ENCODE data around the gene DCUN1D5.
"Not testable (repeated sequence)": the region's sequence is repeated elsewhere in the genome, so short reads cannot be mapped to it uniquely, and the experiment has no call there.

Gene DCUN1D5

DNA sequence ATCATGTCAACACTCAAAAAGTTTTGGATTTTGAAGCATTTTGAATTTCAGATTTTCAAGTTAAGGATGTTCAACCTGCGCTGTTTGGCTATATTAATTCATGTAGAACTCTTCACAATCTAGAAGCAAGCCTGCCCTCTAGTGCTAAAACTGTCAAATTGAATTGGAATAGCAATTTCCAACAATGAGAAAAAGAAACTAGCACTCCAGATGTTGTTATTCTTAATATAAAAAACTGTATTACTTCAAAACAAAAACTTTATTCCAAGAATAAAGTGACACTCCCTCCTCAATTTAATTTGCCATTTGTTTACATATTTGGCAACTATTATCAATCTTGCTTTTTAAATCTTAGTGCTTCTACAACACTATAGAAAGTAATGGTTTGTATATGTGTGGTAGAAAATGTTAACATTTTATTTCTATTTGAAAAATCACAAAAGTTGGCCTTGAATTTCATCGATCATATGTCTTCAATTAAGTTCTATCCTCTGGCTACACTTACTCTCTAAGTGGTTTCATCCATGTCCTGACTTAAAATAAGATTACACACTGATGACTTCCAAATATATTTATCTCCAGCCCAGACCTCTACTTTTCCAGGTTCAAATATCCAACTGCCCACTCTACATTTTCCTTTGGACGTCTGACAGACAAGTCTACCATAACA lies 36.6 kb downstream of the DCUN1D5 start:
- DNase-seq (ENCODE audit: low spot score): peak; percentile 51

DNA sequence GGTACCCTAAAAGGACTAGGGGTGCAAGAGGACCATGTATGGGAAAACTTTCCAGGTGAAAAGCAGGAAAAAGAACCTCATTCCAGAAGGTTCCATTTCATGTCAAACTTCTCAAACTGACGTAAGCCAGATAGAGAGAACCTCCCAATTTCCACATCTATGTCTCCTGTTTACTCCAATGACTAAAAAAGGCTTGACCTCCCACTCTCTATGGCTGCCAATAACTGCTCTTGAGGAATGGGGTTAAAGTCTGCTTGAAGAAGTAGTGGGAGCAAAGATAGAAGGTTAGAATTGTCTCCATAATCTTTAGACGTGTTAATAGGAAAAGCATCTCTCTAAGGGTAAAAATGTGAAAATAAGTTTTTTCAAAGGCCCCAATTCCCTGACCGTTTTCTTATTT lies 38.0 kb downstream of the DCUN1D5 start:
- DNase-seq (ENCODE audit: low spot score): no peak

DNA sequence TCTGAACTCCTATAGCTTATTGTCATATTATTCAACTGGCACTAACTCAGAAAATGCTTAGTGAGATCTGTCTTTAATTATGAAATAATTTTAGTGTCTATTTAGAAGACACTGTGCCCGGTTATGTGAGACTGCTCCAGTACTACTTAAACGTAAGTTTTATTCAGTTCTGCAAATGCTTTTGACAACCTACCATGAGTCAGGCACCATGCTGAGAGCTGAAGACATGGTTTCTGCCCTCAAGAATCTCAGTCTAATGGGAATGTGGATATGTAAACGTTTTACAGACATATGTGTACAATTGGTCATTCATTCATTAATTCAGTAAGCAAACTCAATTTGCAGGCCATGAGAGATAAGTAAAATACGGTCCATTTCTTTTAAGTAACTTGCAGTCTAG lies 40.0 kb downstream of the DCUN1D5 start:
- DNase-seq (ENCODE audit: low spot score): no peak

DNA sequence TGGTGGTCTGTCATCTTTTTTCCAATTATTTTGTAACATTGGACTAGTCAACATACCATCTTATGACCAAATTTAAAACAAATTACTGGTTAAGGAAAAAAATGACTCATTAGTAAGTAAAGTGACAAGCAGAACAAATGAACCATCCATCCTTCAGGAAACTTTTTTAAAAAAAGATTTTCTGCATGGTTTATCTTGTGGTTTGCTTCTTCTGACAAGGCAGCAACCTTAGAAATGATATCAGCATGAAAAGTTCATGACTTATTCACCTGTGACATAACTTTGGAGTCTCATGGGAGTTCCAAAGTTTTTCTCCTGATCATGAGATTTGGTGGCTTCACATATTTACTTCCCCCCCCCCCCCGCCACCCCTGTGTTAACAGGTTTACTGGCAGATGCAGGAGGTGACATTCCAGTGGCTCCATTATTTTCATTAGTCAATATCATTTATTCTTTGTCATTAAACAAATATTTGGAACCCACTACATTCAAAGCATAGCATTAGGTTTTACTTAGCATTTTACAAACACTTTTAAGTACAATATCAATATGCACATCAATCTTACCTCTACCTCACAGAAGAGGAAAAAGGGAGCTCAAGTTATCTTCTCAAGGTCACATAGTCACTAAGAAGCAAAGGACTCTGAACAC lies 40.7 kb downstream of the DCUN1D5 start:
- no peak for DNase-seq (ENCODE audit: low spot score)

DNA sequence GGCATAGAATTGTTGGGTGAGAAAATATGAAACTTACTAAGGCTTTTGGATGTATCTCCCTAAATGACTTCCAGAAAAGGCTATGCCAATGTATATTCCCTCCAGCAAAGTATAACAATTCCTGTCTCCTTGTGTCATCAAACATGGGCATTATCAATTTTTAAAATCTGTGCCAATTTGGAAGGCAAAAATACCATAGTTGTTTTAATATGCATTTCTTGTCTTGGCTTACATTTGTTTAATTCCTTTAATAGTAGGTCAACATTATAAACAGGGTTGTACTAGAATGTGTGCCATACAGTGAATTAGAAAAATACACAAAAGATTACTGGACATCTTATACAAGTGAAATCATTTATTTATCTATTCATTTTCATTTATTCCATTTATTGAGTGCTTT lies 41.6 kb downstream of the DCUN1D5 start:
- DNase-seq (ENCODE audit: low spot score): no peak

DNA sequence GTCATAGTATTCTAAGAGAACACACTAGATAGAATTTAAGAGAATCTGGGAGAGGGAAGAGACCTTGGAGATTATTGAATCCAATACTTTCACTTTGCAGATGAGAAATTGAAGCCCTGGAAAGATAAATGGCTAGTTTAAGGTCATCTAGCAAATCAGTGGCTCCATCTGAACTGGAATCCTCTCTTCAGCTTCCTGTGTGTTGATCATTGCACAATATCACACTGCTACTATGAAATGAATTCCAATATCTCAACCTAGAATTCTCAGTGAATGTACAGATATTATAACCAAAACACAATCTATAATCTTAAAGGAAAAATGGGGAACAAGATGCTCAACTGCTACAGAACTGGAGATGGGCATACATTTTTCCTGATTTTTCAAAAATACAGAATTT lies 44.1 kb downstream of the DCUN1D5 start:
- peak; percentile 21 for DNase-seq (ENCODE audit: low spot score)

DNA sequence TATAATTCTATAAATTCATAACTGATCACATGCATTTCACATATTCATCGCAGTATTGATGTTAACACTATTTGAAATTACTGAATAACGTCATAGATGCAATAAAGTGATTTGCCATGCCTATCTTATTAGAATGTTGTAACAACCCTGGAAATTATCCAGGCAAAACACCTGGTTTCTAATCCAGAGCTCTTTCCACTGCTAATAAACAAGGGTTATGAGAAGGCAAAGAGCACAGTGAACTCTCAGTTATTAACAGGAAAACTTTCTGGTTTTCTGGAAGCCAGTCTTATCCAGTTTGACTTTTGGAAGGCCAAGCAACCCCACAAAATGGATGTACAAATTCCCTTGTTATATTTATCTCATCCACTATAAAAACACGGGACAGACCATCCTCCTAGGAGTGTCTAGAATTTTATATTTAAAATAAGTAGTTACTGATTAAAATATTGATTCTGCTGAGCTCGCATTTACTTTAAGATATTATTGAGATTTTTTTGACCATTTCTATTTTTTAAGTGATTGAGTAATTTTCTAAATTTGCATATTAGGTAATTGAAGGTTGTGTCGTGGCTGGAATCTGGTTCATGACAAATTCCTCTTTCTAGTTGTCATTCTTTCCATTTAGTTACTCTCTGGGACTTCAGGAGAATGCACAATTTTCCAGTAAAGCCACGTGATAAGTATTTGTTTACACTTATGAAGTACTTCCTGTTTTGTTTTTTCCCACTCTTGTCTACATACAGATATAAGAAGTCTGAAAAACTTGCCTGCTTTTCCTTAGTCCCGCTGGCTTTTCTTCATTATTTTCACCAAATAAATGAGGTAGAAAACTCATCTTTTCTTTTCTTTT lies 47.9 kb downstream of the DCUN1D5 start:
- DNase-seq (ENCODE audit: low spot score): no peak

DNA sequence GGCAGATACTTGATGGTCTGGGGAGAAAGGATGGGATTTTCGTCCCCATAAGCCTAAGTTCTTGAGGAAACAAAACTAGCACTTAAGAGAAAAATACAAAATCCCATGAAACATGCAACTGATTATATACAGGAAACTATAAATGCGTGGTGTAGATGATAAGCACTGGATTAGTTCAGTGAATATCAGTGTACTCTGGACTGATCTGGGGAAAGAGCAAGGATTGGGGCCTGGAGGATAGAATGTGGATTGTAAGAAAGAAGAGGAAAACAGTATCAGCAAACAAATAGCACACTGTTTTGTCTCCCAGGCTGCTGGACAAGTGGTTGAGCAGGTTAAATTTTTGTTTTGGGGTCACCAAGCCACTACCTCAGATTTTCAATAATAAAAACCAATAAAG lies 49.8 kb downstream of the DCUN1D5 start:
- DNase-seq (ENCODE audit: low spot score): no peak

DNA sequence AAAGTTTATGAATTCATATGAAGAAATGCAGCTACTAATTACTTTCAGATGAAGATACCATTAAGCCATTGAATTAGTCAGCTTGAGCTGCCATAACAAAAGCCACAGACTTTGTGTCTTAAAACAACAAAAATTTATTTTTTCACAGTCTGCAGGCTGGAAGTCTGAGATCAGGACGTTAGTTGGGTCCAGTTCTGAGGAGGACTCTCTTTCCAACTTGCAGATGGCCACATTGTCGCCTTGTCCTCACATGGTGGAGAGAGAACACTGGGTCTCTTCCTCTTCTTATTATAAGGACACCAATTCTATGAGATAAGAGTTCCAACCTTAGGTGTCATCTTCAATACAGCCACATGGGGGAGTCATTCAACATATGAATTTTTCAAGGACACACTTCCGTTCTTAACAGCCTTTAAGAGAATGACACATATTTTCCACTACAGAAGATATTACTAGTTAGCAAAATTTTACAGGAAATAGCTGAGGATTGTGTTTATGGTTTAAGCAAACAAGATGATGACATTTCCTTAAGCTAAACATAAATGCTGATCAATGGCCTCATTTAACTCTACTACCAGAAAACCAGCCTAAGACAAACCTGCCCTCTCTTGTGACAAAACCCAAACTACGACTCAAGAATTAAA lies 56.0 kb downstream of the DCUN1D5 start:
- DNase-seq (ENCODE audit: low spot score): peak; percentile 57

DNA sequence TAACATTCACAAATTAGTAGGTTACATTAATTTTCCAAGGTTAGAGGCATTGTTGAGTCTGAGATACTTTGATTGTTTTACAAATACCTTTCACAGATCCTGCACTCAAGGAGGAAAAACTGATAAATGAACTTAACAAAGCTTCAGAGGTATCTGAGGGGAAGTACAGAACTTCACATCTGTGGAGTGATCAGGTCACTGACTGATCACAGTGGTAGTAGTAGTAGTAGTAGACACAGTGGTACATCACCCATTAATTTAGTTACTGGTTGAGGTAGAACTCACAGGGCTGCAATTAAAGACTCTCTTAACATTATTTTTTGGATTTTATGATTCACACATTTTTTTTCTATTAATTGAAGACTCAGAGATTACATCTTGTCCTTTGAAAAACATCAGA lies 56.7 kb downstream of the DCUN1D5 start:
- DNase-seq (ENCODE audit: low spot score): no peak

DNA sequence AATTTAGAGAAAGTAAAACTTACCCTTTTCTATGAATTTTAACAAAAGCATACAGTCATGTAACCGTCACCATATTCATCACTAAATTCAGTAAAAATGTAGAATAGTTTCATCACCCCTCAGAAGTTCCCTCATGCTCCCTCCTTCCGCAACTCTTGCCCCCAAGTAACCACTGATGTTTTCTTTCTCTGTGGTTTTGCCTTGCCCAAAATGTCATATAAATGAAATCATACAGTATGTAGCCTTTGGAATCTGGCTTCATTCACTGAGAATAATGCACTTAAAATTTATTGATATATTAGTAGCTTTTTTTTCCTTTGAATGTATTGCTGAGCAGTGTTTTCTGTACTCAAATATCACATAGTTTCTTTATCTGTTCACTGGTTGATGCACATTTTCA lies 60.1 kb downstream of the DCUN1D5 start:
- DNase-seq (ENCODE audit: low spot score): peak; percentile 36

DNA sequence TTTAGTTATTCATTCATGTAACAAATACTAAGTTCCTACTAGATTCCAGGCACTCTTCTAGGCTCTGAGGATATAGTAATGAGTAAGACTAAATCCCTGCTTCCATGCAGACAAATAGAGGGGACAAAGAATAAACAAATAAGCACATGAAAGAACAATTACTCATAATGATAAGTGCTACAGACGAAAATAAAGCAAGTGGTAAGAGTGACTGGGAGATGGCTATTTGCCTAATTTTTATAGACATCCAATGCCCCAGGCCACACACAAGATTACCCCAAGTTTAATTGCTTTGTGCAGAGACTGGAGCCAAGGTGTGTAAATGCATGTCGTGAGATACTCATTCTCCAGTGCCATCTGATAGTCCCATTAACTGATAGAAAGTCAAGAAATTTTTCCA lies 62.6 kb downstream of the DCUN1D5 start:
- no peak for DNase-seq (ENCODE audit: low spot score)

DNA sequence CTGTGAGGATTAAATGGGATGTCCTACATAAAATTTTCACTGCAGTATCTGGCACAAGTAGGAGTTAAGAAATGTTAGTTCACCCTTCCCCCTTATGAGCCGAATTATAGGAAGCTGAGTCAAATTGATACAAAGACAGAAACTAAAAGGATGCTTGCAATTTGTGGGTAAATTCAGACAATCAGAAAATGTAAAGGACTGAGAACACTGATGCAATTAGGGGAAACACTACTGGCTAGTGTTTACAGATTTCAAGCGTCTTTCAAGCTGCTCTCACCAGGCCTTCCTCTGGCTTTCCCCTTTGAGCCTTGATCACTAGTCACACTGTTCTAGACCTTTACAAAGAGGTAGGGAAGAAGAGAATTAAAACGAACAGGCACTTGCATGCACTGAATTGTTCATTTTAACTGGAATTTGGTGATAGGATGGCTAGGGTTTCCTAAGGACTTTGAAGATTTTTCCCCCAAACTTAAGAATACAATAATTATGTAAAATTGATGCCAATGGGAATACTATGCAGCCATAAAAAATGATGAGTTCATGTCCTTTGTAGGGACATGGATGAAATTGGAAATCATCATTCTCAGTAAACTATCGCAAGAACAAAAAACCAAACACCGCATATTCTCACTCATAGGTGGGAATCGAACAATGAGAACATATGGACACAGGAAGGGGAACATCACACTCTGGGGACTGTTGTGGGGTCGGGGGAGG lies 63.5 kb downstream of the DCUN1D5 start:
- not testable (repeated sequence) for DNase-seq (ENCODE audit: low spot score)

DNA sequence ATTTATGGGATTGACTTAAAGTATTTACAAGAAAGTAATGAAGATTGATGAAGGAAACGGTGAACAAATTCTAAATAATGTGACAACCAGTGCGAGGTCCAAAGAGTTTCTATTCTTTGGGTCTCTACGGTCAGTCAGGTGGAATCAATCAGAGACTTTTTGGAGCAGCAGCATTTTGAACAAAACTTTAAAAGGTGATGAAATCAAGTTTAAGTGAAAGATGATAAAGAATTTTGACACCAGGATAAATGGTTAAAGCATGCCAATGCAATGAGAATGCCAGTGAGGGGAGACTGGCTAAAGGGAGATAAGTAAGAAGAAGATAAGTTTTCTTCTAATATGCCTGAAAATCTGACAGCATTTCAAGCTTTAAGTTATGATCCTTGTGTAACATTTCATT lies 67.9 kb downstream of the DCUN1D5 start:
- DNase-seq (ENCODE audit: low spot score): no peak

DNA sequence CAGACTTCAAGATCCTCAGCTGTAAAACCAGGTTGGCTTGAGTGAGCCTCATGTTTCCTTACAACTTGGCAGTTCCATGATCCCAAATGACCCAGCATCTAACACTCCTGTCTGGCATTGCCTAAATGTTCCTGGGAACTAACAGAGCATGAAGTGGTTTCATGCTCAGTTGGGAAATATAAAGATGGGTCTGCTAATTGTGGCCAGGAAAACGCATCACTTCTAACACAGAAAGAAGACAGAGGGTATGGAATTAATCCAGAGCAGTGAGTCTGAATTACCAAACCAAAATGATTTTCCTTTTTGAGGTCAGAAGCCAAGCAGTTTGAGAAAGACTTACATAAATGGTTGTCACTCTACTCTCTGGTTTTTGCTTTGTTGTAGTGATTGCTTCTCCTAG lies 75.9 kb downstream of the DCUN1D5 start:
- no peak for DNase-seq (ENCODE audit: low spot score)

DNA sequence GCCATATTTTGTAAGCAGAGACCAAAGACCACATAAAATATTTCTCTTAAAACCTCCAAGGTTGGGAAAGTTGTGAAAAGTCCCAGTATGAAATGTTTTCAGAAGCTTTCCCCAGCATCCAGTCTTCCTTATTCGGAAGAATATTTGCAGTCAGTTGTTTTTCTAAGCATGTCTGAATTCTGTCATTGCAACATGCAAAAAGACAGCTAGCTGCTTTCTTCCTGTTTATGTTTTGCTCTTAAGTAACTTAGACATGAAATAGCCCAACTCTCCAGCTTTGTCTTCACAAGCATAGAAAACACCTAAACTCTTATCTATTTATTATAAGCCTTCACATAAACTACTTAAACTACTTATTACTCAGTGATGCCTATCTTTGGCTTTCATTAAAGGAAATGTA lies 78.5 kb downstream of the DCUN1D5 start:
- peak; percentile 18 for DNase-seq (ENCODE audit: low spot score)
